ENCODE data around the gene SP3.

Gene SP3

GRCh38 chr2:173996766-173997165 lies 31.6 kb upstream of the SP3 start:
- no peak for DNase-seq (ENCODE audit: low spot score)

GRCh38 chr2:173993459-173993858 lies 28.3 kb upstream of the SP3 start:
- no peak for DNase-seq (ENCODE audit: low spot score)

GRCh38 chr2:173991856-173992588 lies 26.8 kb upstream of the SP3 start:
- peak; percentile 43 for DNase-seq (ENCODE audit: low spot score)

GRCh38 chr2:173990970-173991819 lies 26.0 kb upstream of the SP3 start:
- no peak for DNase-seq (ENCODE audit: low spot score)

- DNase-seq (ENCODE audit: low spot score): no peak
These were observed 25.1 kb upstream of the SP3 start for GRCh38 chr2:173990245-173990644.

- no peak for DNase-seq (ENCODE audit: low spot score)
These were observed 24.7 kb upstream of the SP3 start for GRCh38 chr2:173989884-173990215.

GRCh38 chr2:173989160-173989883 lies 24.1 kb upstream of the SP3 start:
- DNase-seq (ENCODE audit: low spot score): no peak

- no peak for DNase-seq (ENCODE audit: low spot score)
These were observed 21.6 kb upstream of the SP3 start for GRCh38 chr2:173986805-173987204.

GRCh38 chr2:173985605-173985992 lies 20.4 kb upstream of the SP3 start:
- no peak for DNase-seq (ENCODE audit: low spot score)

GRCh38 chr2:173984866-173985604 lies 19.9 kb upstream of the SP3 start:
- DNase-seq (ENCODE audit: low spot score): no peak

GRCh38 chr2:173983391-173983871 lies 18.3 kb upstream of the SP3 start:
- DNase-seq (ENCODE audit: low spot score): no peak

- DNase-seq (ENCODE audit: low spot score): no peak
These were observed 17.7 kb upstream of the SP3 start for GRCh38 chr2:173982918-173983317.

- no peak for DNase-seq (ENCODE audit: low spot score)
These were observed 17.1 kb upstream of the SP3 start for GRCh38 chr2:173982182-173982714.

- DNase-seq (ENCODE audit: low spot score): no peak
These were observed 16.3 kb upstream of the SP3 start for GRCh38 chr2:173981520-173981919.

- no peak for DNase-seq (ENCODE audit: low spot score)
These were observed 14.7 kb upstream of the SP3 start for GRCh38 chr2:173979751-173980351.

- DNase-seq (ENCODE audit: low spot score): no peak
These were observed 13.3 kb upstream of the SP3 start for GRCh38 chr2:173978447-173978846.

- no peak for DNase-seq (ENCODE audit: low spot score)
These were observed 7.5 kb upstream of the SP3 start for GRCh38 chr2:173972636-173973035.

- no peak for DNase-seq (ENCODE audit: low spot score)
These were observed 7.0 kb upstream of the SP3 start for GRCh38 chr2:173972165-173972564.

- no peak for DNase-seq (ENCODE audit: low spot score)
These were observed 5.3 kb upstream of the SP3 start for GRCh38 chr2:173970516-173970924.

- no peak for DNase-seq (ENCODE audit: low spot score)
These were observed 4.7 kb upstream of the SP3 start for GRCh38 chr2:173969886-173970285.

- DNase-seq (ENCODE audit: low spot score): no peak
These were observed 3.4 kb upstream of the SP3 start for GRCh38 chr2:173968551-173968950.
